Measurements from ENCODE around the gene COP1. TPM values are rescaled to one million over a fixed set of nuclear protein-coding genes. Genes with fewer than 3 reads are reported as not detected.

Gene COP1
- total RNA-seq, 2 donors from 2014 or later, result 50.6 to 53.3 TPM

GRCh38 chr1:175895966-175896365 is 311.1 kb downstream of the COP1 start:
- Mint-ChIP-seq H3K27me3 (no peaks in the 10 kb centered on the region), H3K4me3 (no peak overlapping the region), H3K36me3 (no peaks in the 10 kb centered on the region), H3K27ac (no peak overlapping the region), H3K4me1 (ENCODE audit: low read depth in 2 of 2) (no peaks in the 10 kb centered on the region), H3K9me3 (no peaks in the 10 kb centered on the region)
- ATAC-seq, result no peak
- DNase-seq (ENCODE audit: low spot score), result no peak

All from natural killer cell treated with Interleukin-12 subunit alpha and Interleukin-12 subunit beta and Interleukin-15 and Interleukin-18, amount 100 ng/mL, for 72 hours (primary cell).